ENCODE measurements around the gene EDN2.

The EDN2 gene

GRCh38 chr1:41484402-41485241 is at the start of gene EDN2:
TSS of gene EDN2 (minus strand) at chr1:41484683. CDS start at chr1:41484601, 82 bp downstream.
- DNase-seq (ENCODE audit: low read depth in 2 of 3, low spot score in 2 of 3) = no peak

DNA sequence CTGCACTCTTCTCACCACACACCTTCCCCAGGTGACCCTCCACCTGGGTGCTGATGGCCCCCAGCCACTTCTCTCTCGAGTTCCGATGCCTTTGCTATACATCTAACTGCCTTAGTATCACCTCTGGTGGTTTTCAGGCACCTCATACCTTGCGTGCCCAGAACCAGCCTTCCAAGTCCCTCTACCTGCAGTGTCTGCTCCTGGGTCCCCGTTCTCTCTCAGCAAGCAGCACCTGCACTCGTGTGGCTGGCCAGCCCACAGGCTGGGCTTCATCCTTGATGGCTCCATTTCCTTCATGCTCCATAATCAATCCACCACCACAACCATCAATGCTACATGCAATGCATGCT is 49.2 kb upstream of the EDN2 start:
- no peak for DNase-seq (ENCODE audit: low read depth in 2 of 3, low spot score in 2 of 3)

GRCh38 chr1:41533016-41533730 is 48.7 kb upstream of the EDN2 start:
- DNase-seq (ENCODE audit: low read depth in 2 of 3, low spot score in 2 of 3) = no peak

DNA sequence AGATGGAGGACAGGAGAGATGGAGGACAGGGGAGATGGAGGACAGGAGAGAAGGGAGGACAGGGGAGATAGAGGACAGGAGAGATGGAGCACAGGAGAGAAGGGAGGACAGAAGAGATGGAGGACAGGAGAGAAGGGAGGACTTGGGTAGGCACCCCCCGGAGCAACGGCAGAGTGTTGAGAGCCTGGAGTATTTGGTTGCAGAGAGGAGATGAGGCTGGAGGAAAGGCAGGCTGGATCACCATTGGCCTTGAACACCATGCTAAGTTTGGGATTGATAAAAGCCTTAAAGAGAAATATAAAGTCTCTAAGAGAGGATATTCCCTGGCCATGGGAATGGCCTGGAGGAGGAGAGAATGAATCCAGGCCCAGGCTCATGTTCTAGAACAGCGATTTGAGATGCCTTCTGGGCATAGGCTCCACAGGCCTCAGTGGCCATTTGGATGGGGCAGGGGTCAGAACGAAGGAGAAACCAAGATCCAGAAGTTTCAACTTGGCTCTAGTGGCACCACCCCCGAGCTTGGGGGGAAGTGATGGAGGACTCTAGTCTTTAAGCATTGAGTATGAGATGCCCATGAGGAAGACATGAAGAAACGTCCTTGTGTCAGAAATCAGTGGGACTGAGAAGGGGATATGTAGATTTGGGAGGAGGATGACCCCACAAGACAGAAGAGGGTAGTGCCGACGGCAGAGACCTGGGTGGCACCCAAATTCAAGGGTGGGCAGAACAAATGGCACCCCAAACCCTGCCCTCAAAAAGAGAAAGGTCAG is 47.9 kb upstream of the EDN2 start:
- DNase-seq (ENCODE audit: low read depth in 2 of 3, low spot score in 2 of 3) = no peak

DNA sequence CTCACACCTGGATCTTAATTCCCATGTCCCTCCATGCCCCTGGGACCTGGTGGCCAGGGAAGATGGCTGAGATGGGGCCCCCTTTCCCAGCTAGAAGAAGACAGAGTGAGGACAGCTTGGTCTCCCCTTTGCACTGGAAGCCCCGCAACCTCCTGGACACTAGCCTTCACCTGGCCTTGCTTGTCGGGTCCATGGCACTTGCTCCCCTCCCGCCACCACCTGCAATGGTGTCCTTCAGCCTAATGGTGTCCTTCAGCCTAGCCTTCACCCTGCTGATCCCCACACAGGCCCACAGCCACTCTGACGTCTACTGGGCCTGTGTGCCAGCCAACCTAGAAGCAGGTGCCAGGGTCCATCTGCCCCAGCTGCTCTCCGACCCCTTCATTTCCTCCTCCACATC is 45.9 kb upstream of the EDN2 start:
- no peak for DNase-seq (ENCODE audit: low read depth in 2 of 3, low spot score in 2 of 3)

- no peak for DNase-seq (ENCODE audit: low read depth in 2 of 3, low spot score in 2 of 3)
These were observed 45.3 kb upstream of the EDN2 start for GRCh38 chr1:41529621-41530395.

DNA sequence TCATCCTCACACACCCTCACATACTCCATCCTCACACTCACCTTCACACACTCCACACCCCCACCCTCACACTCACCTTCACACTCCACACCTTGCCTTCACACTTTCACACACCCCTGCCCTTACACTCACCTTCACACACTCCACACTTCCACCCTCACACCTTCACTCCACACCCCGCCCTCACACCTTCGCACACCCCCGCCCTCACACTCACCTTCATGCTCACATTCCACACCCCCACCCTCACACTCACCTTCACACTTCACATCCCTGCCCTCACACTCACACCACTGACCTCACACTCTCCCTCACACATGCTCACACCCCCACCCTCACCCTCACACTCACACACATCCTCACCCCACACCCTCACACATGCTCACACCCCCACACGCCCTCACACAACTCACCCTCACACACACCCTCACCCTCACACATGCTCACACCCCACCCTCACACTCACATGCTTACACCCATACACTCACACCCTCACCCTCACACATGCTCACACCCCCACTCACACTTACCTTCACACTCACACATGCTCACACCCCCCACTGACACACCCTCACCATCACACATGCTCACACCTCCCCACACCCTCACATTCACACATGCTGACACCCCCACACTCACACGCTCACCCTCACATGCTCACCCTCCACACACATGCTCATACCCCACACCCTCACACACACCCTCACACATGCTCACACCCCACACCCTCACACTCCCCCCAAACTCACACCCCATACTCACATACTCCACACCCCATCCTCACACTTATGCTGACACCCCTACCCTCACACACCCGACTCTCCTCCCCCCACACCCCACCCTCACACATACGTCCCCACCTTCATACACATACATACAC is 44.5 kb upstream of the EDN2 start:
- no peak for DNase-seq (ENCODE audit: low read depth in 2 of 3, low spot score in 2 of 3)

DNA sequence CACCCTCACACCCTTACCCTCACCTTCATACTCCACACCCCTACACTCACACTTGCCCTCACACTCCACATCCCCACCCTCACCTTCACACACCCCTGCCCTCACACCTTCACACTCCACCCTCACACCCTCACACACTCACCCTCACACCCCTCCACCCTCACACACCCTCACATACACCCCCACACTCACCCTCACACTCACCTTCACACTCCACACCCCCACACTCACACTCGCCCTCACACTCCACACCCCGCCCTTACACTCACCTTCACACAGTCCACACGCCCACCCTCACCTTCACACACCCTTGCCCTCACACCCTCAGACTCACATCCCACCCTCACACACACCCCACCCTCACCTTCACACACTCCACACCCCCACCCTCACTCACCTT is 43.6 kb upstream of the EDN2 start:
- no peak for DNase-seq (ENCODE audit: low read depth in 2 of 3, low spot score in 2 of 3)

DNA sequence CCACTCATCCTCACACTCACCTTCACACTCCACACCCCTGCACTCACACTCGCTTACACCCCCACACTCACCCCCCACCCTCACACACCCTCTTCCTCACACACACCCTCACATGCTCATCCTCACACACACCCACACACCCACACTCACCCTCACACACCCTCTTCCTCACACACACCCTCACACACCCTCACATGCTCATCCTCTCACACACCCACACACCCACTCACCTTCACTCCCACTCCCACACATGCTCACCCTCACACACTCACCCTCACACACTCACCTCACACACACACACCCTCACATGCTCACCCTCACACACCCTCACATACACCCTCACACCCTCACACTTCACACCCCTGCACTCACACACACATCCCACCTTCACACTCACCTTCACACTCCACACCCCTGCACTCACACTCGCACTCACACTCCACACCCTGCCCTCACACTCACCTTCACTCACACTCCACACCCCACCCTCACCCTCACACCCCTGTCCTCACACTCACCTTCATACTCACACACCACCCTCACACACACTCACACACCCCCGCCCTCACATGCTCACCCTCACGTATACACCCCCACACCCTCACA is 42.6 kb upstream of the EDN2 start:
- DNase-seq (ENCODE audit: low read depth in 2 of 3, low spot score in 2 of 3) = no peak

GRCh38 chr1:41525891-41526587 is 41.6 kb upstream of the EDN2 start:
- DNase-seq (ENCODE audit: low read depth in 2 of 3, low spot score in 2 of 3) = no peak

- no peak for DNase-seq (ENCODE audit: low read depth in 2 of 3, low spot score in 2 of 3)
These were observed 40.5 kb upstream of the EDN2 start for GRCh38 chr1:41524676-41525675.

DNA sequence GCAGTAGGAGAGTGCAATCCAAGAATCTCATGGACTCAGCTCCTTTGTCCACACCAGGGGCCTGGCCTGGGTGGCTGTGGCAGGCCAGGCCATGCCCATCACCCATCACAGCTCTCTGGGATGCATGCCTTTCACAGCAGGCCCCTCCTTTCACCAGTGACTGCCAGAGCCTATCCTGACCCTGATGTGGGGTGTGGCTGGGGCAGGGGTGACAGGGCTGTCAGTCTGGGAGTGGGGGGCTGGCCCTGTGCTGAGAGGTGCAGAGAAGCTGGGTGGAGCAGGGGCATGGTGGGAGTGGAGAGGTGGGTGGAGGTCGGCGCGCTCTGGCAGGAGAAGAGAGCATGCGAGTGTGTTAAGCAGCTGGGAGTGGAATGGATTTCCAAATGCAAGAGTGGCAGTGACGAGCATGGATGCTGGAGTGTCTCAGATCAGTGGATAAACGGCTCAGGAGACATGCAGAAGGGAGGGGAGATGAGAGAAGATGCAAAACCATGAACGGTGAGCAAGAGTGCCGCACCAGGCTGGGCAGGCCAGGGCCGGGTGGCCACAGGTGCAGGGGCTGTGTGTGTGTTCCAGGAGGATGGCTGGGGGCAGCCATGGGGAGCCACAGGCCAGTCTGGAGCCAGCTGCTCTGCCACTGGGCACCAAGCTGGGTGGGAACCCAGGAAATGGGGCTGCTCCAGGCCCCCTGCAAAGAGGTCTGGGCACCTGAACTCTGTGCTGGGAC is 39.6 kb upstream of the EDN2 start:
- DNase-seq (ENCODE audit: low read depth in 2 of 3, low spot score in 2 of 3) = no peak

- DNase-seq (ENCODE audit: low read depth in 2 of 3, low spot score in 2 of 3) = no peak
These were observed 38.6 kb upstream of the EDN2 start for GRCh38 chr1:41523071-41523470.

GRCh38 chr1:41521766-41522165 is 37.3 kb upstream of the EDN2 start:
- no peak for DNase-seq (ENCODE audit: low read depth in 2 of 3, low spot score in 2 of 3)

GRCh38 chr1:41520951-41521752 is 36.7 kb upstream of the EDN2 start:
- no peak for DNase-seq (ENCODE audit: low read depth in 2 of 3, low spot score in 2 of 3)

DNA sequence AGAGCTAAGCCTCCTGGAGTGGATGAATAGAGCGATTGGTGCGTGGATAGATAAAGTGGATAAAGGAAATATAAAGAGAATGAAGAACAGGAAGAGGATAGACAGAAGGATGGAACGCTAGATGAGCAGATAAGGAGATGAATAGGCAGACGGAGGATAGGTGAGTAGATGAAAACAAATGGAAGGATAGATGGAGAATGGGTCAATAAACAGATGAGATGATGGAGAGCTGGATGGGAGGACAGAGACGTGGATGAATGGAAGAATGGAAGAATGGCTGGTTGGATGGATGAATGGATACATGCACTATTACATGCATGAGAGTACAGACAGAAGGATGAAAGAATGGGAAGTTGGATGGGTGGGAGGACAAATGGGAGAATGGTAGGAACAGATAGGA is 35.2 kb upstream of the EDN2 start:
- DNase-seq (ENCODE audit: low read depth in 2 of 3, low spot score in 2 of 3) = no peak
